Stimulated activated CD4-positive, alpha-beta T cell treated with anti-CD3 and anti-CD28 coated beads, Interleukin-15, amount 100 ng/mL, for 24 hours (primary cell): ENCODE results near the gene MFSD6.
A peak's percentile ranks its signal among the peaks of the same experiment; 100 is the strongest.
"Not testable (repeated sequence)": the region's sequence is repeated elsewhere in the genome, so short reads cannot be mapped to it uniquely, and the experiment has no call there.

Source experiments
- DNase-seq: peaks from one replicate; pipeline ENCODE4 v3.0.0-alpha.2; 2020

The MFSD6 gene

DNA sequence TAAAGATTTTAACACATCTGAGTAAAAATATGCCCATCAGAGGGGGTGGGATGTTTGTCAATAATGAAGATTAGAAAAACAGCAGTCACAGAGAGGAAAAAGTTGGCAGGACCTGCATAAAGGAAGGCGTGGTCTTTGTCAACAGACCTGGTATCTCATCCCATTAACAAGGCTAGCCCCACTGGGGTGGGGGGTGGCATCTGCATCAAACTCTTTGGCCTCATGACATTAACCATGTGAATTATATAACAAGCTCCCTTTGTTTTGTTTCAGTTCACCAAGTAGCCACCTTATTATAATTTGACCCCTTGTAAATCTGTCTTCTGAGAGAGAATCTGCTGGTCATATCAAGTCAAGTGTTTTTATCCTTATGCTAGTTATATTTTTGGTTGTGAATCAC, 97.5 kb downstream of the MFSD6 start:
- DNase-seq, result no peak

GRCh38 chr2:190506666-190507065, 98.5 kb downstream of the MFSD6 start:
- no peak for DNase-seq

- no peak for DNase-seq
Measured at GRCh38 chr2:190507135-190507534, 99.0 kb downstream of the MFSD6 start.

DNA sequence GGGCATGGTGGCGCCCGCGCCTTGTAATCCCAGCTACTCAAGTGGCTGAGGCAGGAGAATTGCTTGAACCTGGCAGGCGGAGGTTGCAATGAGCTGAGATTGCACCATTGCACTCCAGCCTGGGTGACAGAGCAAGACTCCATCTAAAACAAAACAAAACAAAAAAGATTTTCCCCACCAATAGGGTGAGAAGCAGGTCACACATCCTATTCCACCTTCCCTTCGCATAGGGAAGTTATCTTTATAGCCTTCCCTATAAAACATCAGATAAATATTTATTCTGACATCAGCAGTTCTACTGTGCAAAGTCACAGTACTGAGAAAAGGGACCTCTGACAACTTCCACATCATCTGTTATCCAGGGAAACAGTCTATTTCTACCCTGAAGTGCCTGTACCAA, 101.7 kb downstream of the MFSD6 start:
- not testable (repeated sequence) for DNase-seq

GRCh38 chr2:190511104-190511503, 102.9 kb downstream of the MFSD6 start:
- no peak for DNase-seq

GRCh38 chr2:190512539-190513095, 104.5 kb downstream of the MFSD6 start:
- DNase-seq, result no peak

- no peak for DNase-seq
Measured at GRCh38 chr2:190513877-190514276, 105.7 kb downstream of the MFSD6 start.

- no peak for DNase-seq
Measured at GRCh38 chr2:190514676-190515075, 106.5 kb downstream of the MFSD6 start.

GRCh38 chr2:190515687-190516086, 107.5 kb downstream of the MFSD6 start:
- no peak for DNase-seq

DNA sequence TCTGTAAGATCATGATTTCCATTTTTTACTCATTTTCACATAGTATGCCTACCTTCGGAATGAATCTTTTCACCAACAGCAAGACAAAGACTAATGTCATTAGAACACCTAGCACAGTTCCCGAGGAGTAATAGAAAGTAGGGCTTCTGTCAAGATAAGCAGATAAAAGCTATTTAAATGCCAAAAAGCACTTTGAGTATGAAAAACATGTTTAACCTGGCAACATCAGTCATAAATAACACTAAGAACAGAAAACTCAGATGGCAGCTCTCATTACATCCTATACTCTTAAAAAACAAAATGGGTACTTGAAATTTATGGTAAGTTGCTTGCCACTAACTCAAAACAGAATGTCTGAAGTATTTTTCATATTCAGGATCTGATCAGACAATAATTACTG, 109.3 kb downstream of the MFSD6 start:
- DNase-seq, result no peak

- no peak for DNase-seq
Measured at GRCh38 chr2:190519975-190520767, 112.0 kb downstream of the MFSD6 start.

DNA sequence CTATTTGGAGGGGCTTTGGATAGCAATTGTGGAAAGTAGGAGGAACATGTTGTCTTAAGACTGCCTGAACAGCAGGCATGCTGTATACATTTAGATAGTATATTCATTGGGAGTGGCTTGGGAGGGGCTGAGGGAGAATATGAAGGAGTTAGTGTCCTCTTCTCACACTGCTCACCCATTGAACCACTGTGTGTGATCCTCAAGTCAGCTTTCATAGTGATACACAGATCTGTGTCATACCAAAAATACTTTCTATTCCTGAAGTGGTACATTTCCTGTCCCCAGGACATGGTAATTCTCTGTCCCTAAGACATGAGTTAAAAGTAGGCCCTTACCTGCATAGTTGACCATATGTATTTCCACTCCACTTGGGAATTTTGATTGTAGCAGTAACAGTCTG, 116.8 kb downstream of the MFSD6 start:
- DNase-seq, result no peak

- DNase-seq, result no peak
Measured at GRCh38 chr2:190526105-190526750, 118.1 kb downstream of the MFSD6 start.

DNA sequence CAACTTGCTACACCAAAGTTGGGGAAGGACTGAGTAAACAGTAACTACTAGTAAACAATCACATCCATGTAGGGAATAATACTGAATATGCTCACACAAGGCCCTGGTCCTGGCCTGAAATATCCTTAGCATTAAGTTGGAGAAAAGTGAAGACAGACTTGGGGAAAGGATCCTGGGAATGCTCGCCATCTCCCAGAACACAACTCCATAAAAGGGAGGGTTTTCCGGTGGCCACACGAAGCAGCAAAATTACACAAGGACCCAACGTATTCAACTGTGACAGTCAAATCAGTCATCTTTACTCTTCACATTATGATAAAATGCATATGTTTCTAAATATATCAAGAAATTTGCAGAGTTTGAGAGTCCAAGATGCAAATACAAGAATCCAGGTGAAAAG, 119.1 kb downstream of the MFSD6 start:
- DNase-seq, result no peak

DNA sequence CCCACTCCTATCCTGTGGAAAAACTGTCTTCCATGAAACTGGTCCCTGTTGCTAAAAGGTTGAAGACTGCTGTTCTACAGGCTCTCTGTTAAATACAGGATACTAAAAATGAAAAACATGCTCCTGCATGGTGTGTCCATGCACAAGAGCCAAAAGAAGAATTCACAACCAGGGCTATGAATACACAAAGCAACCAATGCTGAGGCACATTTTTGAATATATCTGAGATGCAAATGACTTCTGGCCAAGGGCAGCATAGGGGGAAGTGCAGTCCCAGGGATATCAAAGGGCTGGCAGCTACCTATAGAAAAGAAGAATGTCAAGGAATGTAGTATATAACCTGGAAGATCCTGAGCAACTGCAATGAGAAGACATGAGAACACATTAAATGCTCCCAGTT, 119.8 kb downstream of the MFSD6 start:
- DNase-seq, result no peak

GRCh38 chr2:190528521-190529001, 120.4 kb downstream of the MFSD6 start:
- DNase-seq, result no peak

DNA sequence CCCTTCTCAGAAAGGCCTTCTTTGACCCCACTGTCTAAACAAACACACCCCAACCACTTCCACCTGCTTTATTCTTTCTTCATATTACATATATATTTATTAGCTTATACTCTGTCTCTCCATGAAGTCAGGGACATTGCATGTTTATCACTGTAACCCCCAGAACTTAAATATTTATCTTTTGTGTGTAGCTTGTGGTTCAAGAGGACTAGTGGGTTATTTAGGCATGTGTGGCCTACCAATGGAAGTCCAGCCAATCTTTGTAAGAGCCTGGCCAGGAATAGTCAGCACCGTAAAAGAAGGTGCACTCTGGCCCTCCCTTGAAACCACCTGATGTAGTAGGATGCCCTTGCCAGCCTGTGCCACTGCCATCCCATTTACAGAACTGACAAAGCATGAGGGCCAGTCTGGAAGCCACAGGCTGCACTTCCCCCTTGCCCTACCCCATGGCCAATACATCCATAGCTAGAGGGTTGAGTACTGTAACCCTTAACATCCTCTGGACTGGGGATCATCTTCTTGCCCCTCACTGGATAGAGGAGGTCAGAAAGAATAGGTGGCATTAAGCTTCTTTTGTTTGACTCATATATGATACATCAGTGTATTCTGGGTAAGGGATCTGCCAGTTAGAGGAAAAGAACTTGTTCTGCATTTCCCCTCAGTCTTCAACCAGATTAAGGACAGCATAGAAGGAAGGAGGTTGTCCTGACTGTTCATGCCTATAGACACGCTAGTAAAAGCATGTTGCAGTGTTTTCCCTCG, 121.5 kb downstream of the MFSD6 start:
- no peak for DNase-seq

GRCh38 chr2:190530248-190530900, 122.2 kb downstream of the MFSD6 start:
- DNase-seq, result no peak

DNA sequence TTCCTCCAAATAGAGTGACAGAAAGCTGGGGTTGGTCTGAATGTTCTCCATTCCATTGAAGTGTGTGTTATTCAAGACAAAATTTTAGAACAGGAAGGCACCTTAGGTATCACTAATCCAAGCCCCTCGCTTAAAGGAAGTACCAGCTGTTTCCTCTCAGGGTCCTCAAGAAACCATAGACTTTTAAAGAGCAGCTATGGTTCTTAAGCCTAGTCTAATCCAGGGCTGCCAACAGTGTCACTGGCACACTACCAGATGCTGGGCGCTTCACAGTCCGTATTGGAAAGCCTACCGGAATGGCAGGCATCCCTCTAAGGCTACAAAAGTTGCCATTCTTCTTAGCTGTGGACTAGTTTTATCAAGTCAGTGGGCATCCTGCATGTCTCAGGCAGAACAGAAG, 124.4 kb downstream of the MFSD6 start:
- no peak for DNase-seq

DNA sequence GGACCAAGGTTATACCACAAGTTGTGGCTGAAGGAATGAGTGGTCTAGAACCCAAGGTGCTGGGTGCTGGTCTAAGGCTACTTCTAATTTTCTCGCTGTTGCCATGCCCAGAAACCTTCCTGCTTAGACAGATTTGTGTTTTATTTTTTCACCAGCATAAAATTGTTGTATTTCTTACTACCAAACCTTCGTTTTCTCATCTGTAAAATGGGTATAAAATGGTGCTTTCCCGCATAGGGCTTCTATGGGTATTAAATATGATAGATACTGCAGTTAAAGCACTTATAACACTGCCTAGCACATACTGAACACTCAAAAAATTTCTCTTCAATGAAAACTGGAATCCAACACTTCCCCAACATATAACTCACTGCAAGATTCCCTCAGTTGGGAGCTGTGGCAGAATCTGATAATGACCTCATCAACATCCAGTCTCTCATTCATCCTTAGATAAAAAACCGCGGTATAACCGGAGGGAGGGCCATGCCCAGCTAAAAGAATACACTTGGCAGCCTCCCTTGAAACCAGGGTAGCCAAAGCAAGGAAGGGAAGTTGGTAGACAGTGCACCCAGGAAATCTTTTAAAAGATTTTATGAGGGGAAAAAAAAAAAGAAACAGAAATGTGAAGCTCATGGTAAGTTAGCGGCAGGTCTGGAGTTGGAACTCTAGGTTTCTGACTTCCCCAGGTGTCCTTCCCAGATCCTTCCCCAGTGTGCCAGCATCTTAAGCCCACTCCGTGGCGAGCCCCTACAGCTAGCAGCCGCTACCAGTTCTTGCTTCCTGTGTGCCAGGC, 125.2 kb downstream of the MFSD6 start:
- no peak for DNase-seq

GRCh38 chr2:190533968-190534309, 125.8 kb downstream of the MFSD6 start:
- peak; percentile 63 for DNase-seq
